ENCODE measurements around the gene SALL1. TPM values are rescaled to one million over a fixed set of nuclear protein-coding genes. Genes with fewer than 3 reads are reported as not detected.

The SALL1 gene
- total RNA-seq, 1 donor from 2014 or later: 15.0 TPM

- peaks cover 37% of the 10 kb centered on the region for H3K27me3 Mint-ChIP-seq (ENCODE audit: low read depth, unreplicated experiment)
- H2AFZ ChIP-seq (ENCODE audit: low read depth, low read length): no peak overlapping the region
- peaks cover 5% of the 10 kb centered on the region for H3K9me3 Mint-ChIP-seq (ENCODE audit: unreplicated experiment)
Measured at GRCh38 chr16:51107742-51108141, 43.3 kb downstream of the SALL1 start.

DNA sequence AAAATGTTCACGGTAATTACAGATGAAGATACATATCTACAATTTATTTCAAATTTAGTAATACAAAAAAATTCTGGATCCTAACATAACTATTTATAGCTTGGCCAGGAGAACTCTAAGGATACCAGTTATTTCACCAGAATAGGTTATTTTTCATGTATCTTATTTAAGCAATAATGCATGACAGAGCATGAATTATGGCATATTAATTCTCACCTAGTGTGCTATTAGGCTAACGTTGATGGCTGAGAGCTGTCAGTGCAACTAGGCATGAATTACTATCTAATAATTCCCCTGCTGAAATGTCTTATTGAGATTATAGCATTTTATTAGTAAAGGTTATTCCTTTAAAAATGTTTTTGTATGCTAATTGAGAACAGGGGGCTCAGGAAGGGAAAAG lies 44.5 kb downstream of the SALL1 start:
- TF ChIP-seq EZH2 (IDR thresholded peaks at IDR 0.05; ENCODE audit: insufficient read depth, low read length): no peak
- TF ChIP-seq, protein P1, sequence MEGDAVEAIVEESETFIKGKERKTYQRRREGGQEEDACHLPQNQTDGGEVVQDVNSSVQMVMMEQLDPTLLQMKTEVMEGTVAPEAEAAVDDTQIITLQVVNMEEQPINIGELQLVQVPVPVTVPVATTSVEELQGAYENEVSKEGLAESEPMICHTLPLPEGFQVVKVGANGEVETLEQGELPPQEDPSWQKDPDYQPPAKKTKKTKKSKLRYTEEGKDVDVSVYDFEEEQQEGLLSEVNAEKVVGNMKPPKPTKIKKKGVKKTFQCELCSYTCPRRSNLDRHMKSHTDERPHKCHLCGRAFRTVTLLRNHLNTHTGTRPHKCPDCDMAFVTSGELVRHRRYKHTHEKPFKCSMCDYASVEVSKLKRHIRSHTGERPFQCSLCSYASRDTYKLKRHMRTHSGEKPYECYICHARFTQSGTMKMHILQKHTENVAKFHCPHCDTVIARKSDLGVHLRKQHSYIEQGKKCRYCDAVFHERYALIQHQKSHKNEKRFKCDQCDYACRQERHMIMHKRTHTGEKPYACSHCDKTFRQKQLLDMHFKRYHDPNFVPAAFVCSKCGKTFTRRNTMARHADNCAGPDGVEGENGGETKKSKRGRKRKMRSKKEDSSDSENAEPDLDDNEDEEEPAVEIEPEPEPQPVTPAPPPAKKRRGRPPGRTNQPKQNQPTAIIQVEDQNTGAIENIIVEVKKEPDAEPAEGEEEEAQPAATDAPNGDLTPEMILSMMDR (IDR thresholded peaks at IDR 0.05; ENCODE audit: insufficient read depth, low read depth, low read length): no peak
- no peaks in the 10 kb centered on the region for H3K36me3 Mint-ChIP-seq (ENCODE audit: low read depth, unreplicated experiment)
- H3K27me3 Mint-ChIP-seq (ENCODE audit: low read depth, unreplicated experiment): peaks cover 30% of the 10 kb centered on the region
- Histone ChIP-seq H3K4me1 (ENCODE audit: insufficient read depth, low read length) (no peaks in the 10 kb centered on the region), H3K79me2 (ENCODE audit: insufficient read depth, low read length) (no peaks in the 10 kb centered on the region), H3K9me3 (ENCODE audit: insufficient read depth, low read depth, low read length) (no peaks in the 10 kb centered on the region), H3K36me3 (ENCODE audit: insufficient read depth, low read length) (no peaks in the 10 kb centered on the region), H3K9ac (ENCODE audit: low read length) (no peak overlapping the region), H2AFZ (ENCODE audit: low read depth, low read length) (no peak overlapping the region), H3K27ac (ENCODE audit: low read depth, low read length) (no peak overlapping the region), H3K4me2 (ENCODE audit: low read length) (no peak overlapping the region), H3K27me3 (ENCODE audit: insufficient read depth, low read length) (peaks cover 9% of the 10 kb centered on the region), H3K4me3 (ENCODE audit: insufficient read depth, low read depth, low read length) (no peak overlapping the region), H4K20me1 (ENCODE audit: insufficient read depth, low read length) (no peaks in the 10 kb centered on the region)
- DNase-seq (ENCODE audit: low read depth): no peak
- H3K9me3 Mint-ChIP-seq (ENCODE audit: unreplicated experiment): peaks cover 5% of the 10 kb centered on the region
- H3K4me3 Mint-ChIP-seq (ENCODE audit: unreplicated experiment): no peak overlapping the region
- H3K4me1 Mint-ChIP-seq (ENCODE audit: low read depth, unreplicated experiment): no peaks in the 10 kb centered on the region
- FAIRE-seq: no peak
- H3K27ac Mint-ChIP-seq (ENCODE audit: unreplicated experiment): no peak overlapping the region

More at GRCh38 chr16:51107742-51108141, 43.3 kb downstream of the SALL1 start:
- no peaks in the 10 kb centered on the region for H3K9me3 ChIP-seq (ENCODE audit: insufficient read depth, low read depth, low read length)
- FAIRE-seq (no peak), DNase-seq (ENCODE audit: low read depth) (no peak)
- TF ChIP-seq, protein P1 (IDR thresholded peaks at IDR 0.05; ENCODE audit: insufficient read depth, low read depth, low read length): no peak
- H3K27me3 ChIP-seq (ENCODE audit: insufficient read depth, low read length): peaks cover 16% of the 10 kb centered on the region
- no peaks in the 10 kb centered on the region for H3K4me1 Mint-ChIP-seq (ENCODE audit: low read depth, unreplicated experiment)
- H3K4me2 ChIP-seq (ENCODE audit: low read length): no peak overlapping the region
- no peak overlapping the region for H3K9ac ChIP-seq (ENCODE audit: low read length)
- no peaks in the 10 kb centered on the region for H3K4me1 ChIP-seq (ENCODE audit: insufficient read depth, low read length)
- H3K27ac Mint-ChIP-seq (ENCODE audit: unreplicated experiment): no peak overlapping the region
- no peak overlapping the region for H3K4me3 ChIP-seq (ENCODE audit: insufficient read depth, low read depth, low read length)
- no peaks in the 10 kb centered on the region for H3K79me2 ChIP-seq (ENCODE audit: insufficient read depth, low read length)
- no peaks in the 10 kb centered on the region for H3K36me3 ChIP-seq (ENCODE audit: insufficient read depth, low read length)
- H3K27ac ChIP-seq (ENCODE audit: low read depth, low read length): no peak overlapping the region
- H3K36me3 Mint-ChIP-seq (ENCODE audit: low read depth, unreplicated experiment): no peaks in the 10 kb centered on the region
- H3K4me3 Mint-ChIP-seq (ENCODE audit: unreplicated experiment): no peak overlapping the region
- H4K20me1 ChIP-seq (ENCODE audit: insufficient read depth, low read length): no peaks in the 10 kb centered on the region

GRCh38 chr16:51103590-51103989 lies 47.5 kb downstream of the SALL1 start:
- Histone ChIP-seq H4K20me1 (ENCODE audit: insufficient read depth, low read length) (no peaks in the 10 kb centered on the region), H2AFZ (ENCODE audit: low read depth, low read length) (no peak overlapping the region), H3K36me3 (ENCODE audit: insufficient read depth, low read length) (no peaks in the 10 kb centered on the region), H3K4me1 (ENCODE audit: insufficient read depth, low read length) (no peaks in the 10 kb centered on the region), H3K4me2 (ENCODE audit: low read length) (no peak overlapping the region), H3K79me2 (ENCODE audit: insufficient read depth, low read length) (no peaks in the 10 kb centered on the region), H3K4me3 (ENCODE audit: insufficient read depth, low read depth, low read length) (no peak overlapping the region), H3K9ac (ENCODE audit: low read length) (no peak overlapping the region), H3K9me3 (ENCODE audit: insufficient read depth, low read depth, low read length) (no peaks in the 10 kb centered on the region), H3K27ac (ENCODE audit: low read depth, low read length) (no peak overlapping the region), H3K27me3 (ENCODE audit: insufficient read depth, low read length) (no peaks in the 10 kb centered on the region)
- no peak overlapping the region for H3K4me3 Mint-ChIP-seq (ENCODE audit: unreplicated experiment)
- DNase-seq (ENCODE audit: low read depth) (no peak), FAIRE-seq (no peak)
- H3K36me3 Mint-ChIP-seq (ENCODE audit: low read depth, unreplicated experiment): no peaks in the 10 kb centered on the region
- H3K27ac Mint-ChIP-seq (ENCODE audit: unreplicated experiment): no peak overlapping the region
- TF ChIP-seq EZH2 (IDR thresholded peaks at IDR 0.05; ENCODE audit: insufficient read depth, low read length): no peak
- no peaks in the 10 kb centered on the region for H3K4me1 Mint-ChIP-seq (ENCODE audit: low read depth, unreplicated experiment)
- H3K9me3 Mint-ChIP-seq (ENCODE audit: unreplicated experiment): no peaks in the 10 kb centered on the region
- peaks cover 33% of the 10 kb centered on the region for H3K27me3 Mint-ChIP-seq (ENCODE audit: low read depth, unreplicated experiment)

All from astrocyte (in vitro differentiated cells and primary cell).